IPS-18a (cell line): Measurements from ENCODE around the gene RNF224.
A peak's percentile ranks its signal among the peaks of the same experiment; 100 is the strongest.
"Not testable (repeated sequence)": the region's sequence is repeated elsewhere in the genome, so short reads cannot be mapped to it uniquely, and the experiment has no call there.

Experiments
- H3K27ac ChIP-seq: one replicate; pipeline ENCODE4 v1.5.1; 2013; ENCODE audit warnings: low read length
- H3K27me3 ChIP-seq: one replicate; pipeline ENCODE4 v1.6.1; 2013; ENCODE audit warnings: mild to moderate bottlenecking, low read length; ENCODE audit not compliant: control insufficient read depth, insufficient read depth
- H3K36me3 ChIP-seq: one replicate; pipeline ENCODE4 v1.6.1; 2013; ENCODE audit warnings: low read depth, low read length; ENCODE audit not compliant: control insufficient read depth
- H3K4me1 ChIP-seq: one replicate; pipeline ENCODE4 v1.6.1; 2013; ENCODE audit warnings: low read depth, low read length; ENCODE audit not compliant: control insufficient read depth
- H3K4me3 ChIP-seq: one replicate; pipeline ENCODE4 v1.5.1; 2013; ENCODE audit warnings: low read length
- H3K9ac ChIP-seq: one replicate; pipeline ENCODE4 v1.6.1; 2013; ENCODE audit warnings: mild to moderate bottlenecking, low read length, moderate library complexity
- H3K9me3 ChIP-seq: one replicate; pipeline ENCODE4 v1.6.1; 2013; ENCODE audit warnings: low read depth, low read length; ENCODE audit not compliant: control insufficient read depth

Gene RNF224

DNA sequence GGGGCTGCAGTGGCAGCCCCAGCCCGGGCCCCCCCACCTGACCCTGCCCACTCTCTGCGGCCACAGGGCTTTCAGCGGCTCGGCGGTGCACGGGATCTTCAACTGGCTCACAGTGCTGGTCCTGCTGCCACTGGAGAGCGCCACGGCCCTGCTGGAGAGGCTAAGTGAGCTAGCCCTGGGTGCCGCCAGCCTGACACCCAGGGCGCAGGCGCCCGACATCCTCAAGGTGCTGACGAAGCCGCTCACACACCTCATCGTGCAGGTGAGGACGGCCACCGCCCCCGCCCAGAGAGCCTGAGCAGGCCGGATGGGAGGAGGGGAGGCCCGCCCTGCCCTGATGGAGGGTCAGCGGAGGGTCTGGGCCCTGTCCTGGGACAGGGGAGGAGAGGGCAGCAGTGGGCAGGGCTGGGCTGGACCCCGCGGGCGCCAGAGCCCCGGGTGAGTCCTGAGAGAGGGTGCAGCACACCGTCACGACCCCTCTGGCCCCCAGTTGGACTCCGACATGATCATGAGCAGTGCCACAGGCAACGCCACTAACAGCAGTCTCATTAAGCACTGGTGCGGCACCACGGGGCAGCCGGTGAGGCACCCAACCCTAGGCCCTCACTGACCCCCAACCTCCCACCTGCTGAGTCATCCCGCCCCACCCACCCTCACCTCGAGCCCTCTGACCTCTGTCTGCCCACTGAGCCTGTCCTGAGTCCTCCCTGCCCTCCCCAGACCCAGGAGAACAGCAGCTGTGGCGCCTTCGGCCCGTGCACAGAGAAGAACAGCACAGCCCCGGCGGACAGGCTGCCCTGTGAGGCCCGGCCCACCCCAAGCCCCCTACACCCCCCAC lies 6.1 kb downstream of the RNF224 start:
- Histone ChIP-seq H3K27ac (no peak overlapping the region), H3K9ac (no peak overlapping the region), H3K36me3 (no peaks in the 10 kb centered on the region), H3K4me1 (no peaks in the 10 kb centered on the region), H3K9me3 (no peaks in the 10 kb centered on the region), H3K27me3 (no peaks in the 10 kb centered on the region), H3K4me3 (no peak overlapping the region)

DNA sequence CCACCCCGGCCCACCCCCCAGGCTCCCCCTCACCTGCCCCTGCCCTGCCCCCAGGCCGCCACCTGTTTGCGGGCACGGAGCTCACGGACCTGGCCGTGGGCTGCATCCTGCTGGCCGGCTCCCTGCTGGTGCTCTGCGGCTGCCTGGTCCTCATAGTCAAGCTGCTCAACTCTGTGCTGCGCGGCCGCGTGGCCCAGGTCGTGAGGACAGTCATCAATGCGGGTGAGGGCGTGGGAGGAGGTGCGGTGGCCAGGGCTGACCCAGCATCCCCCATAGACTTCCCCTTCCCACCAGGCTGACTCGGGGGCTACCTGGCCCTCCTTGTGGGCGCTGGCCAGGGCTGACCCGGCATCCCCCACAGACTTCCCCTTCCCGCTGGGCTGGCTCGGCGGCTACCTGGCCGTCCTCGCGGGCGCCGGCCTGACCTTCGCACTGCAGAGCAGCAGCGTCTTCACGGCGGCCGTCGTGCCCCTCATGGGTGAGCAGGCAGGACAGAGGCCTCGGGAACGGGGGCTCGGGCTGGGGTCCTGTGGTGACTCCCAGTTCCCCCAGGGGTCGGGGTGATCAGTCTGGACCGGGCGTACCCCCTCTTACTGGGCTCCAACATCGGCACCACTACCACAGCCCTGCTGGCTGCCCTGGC lies 6.9 kb downstream of the RNF224 start:
- no peak overlapping the region for H3K9ac ChIP-seq
- H3K27me3 ChIP-seq, result no peaks in the 10 kb centered on the region
- no peaks in the 10 kb centered on the region for H3K4me1 ChIP-seq
- H3K36me3 ChIP-seq, result no peaks in the 10 kb centered on the region
- H3K4me3 ChIP-seq, result no peak overlapping the region
- H3K27ac ChIP-seq, result no peak overlapping the region
- H3K9me3 ChIP-seq, result no peaks in the 10 kb centered on the region

DNA sequence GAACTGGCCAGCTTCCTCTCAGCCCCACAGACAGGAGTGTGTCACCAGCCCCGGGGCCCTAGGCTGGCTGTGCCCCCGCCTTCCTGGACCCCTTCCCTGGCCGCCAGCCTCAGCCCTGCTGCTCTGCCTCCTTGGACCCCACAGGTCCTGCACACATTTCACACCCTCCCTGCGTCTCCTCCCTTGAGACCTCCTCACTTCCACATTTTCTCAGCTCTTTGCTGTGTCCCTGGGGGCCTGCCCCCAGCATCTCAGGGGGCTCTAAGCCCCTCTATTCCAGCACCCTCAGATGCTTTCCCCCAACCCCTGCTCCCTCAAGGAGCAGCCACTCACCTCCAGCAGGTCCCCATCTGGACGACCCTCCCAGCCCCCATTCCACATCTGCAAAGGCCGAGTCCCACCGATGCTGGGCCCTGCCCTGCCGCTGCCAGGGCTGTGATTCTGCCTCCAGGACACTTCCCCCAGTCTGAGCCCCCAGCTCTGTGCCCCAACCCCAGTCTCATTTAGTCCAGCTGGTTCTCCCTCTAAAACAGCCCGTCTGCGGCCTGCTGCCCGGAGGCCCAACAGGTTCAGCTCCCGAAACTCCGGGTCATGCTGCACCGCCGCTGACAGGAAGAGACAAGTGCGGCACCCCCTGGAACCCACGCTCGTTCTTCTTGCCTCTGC lies 7.6 kb downstream of the RNF224 start:
- H3K36me3 ChIP-seq, result no peaks in the 10 kb centered on the region
- no peak overlapping the region for H3K9ac ChIP-seq
- no peak overlapping the region for H3K27ac ChIP-seq

DNA sequence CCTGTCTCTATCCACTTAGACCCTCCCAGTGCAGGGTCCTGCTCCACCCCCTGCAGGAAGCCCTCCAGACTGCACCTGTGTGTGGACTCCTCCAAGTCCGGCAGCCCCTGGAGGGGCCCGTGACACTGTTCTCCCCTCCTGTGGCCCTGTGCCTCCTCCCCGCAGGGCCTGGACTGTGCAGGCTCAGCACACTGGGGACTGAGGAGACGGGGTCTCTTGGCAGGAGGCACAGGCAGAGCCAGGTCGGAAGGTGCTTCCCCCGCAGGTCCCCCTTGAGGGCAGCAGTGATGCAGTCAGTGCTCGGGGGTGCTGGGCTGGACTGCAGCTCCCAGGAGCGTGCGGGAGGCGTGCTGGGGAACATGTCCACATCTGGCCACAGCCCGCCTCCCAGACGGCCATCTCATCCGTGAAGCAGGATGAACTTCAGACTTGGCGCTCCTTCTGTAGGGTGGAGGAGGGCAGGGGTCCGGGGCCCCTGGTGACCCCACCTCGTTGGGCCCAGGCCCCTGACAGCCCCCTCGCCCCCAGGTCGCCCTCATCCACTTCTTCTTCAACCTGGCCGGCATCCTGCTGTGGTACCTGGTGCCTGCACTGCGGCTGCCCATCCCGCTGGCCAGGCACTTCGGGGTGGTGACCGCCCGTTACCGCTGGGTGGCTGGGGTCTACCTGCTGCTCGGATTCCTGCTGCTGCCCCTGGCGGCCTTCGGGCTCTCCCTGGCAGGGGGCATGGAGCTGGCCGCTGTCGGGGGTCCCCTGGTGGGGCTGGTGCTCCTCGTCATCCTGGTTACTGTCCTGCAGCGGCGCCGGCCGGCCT lies 8.3 kb downstream of the RNF224 start:
- Histone ChIP-seq H3K9me3 (no peaks in the 10 kb centered on the region), H3K9ac (no peak overlapping the region), H3K27ac (no peak overlapping the region), H3K4me1 (no peaks in the 10 kb centered on the region), H3K27me3 (no peaks in the 10 kb centered on the region), H3K36me3 (no peaks in the 10 kb centered on the region), H3K4me3 (no peak overlapping the region)

More for the DNA sequence above, 7.6 kb downstream of the RNF224 start:
- Histone ChIP-seq H3K27me3 (no peaks in the 10 kb centered on the region), H3K4me3 (no peak overlapping the region), H3K9me3 (no peaks in the 10 kb centered on the region), H3K4me1 (no peaks in the 10 kb centered on the region)

DNA sequence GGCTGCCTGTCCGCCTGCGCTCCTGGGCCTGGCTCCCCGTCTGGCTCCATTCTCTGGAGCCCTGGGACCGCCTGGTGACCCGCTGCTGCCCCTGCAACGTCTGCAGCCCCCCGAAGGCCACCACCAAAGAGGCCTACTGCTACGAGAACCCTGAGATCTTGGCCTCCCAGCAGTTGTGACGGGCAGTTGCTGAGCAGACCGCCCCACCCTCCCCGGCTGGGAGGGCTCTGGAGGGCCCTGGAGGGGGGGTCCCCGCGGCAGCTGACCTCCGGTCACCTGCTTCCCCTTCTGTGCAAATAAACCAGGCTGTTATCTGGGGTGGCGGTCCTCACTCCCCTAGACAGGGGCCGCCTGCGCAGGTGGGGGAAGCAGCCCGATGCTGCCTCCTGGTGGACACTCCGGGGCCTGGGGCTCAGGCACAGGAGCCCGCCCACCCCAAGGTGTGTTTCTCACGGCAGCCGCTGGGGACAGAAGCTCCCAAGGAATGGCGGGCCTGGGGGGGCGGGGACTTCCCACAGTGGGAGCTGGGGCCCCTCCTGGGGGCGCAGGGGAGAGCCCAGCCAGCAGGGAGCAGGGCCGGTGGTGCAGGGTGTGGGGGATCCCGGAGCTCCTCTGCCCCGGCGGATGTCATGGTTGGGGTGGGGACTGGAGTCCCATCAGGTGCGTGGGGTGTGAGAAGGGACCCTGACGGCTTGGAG lies 9.1 kb downstream of the RNF224 start:
- H3K27ac ChIP-seq, result no peak overlapping the region

DNA sequence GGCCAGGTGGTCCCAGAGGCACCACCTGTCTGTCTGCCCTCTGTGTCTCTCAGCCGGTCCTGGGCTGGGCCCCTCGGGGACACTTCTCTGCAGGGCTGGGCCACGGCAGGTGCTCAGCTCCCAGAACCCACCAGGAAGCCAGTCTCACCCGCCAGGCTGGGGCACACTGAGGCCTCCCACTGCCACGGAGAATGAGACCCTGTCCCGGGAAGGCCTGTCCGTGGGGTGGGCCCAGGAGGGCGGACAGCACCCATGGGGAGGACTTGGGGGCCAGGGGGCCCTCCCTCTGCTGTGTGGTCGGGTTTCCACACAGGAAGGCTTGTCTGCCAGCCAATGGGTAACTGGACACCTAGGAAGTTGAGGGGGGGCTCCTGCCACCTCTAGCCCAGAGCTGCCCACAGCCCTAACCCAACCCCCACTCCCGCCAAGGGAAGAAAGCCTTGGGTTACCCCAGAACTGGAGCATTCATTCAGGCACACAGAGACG lies 9.7 kb downstream of the RNF224 start:
- H3K4me1 ChIP-seq, result peaks cover under 1% of the 10 kb centered on the region
- H3K9ac ChIP-seq, result no peak overlapping the region
- H3K4me3 ChIP-seq, result no peak overlapping the region
- no peaks in the 10 kb centered on the region for H3K36me3 ChIP-seq
- no peak overlapping the region for H3K27ac ChIP-seq
- H3K9me3 ChIP-seq, result no peaks in the 10 kb centered on the region
- no peaks in the 10 kb centered on the region for H3K27me3 ChIP-seq

More for the DNA sequence above, 9.1 kb downstream of the RNF224 start:
- H3K36me3 ChIP-seq, result no peaks in the 10 kb centered on the region
- no peaks in the 10 kb centered on the region for H3K4me1 ChIP-seq
- no peaks in the 10 kb centered on the region for H3K27me3 ChIP-seq
- no peak overlapping the region for H3K9ac ChIP-seq
- H3K9me3 ChIP-seq, result no peaks in the 10 kb centered on the region
- H3K4me3 ChIP-seq, result no peak overlapping the region

DNA sequence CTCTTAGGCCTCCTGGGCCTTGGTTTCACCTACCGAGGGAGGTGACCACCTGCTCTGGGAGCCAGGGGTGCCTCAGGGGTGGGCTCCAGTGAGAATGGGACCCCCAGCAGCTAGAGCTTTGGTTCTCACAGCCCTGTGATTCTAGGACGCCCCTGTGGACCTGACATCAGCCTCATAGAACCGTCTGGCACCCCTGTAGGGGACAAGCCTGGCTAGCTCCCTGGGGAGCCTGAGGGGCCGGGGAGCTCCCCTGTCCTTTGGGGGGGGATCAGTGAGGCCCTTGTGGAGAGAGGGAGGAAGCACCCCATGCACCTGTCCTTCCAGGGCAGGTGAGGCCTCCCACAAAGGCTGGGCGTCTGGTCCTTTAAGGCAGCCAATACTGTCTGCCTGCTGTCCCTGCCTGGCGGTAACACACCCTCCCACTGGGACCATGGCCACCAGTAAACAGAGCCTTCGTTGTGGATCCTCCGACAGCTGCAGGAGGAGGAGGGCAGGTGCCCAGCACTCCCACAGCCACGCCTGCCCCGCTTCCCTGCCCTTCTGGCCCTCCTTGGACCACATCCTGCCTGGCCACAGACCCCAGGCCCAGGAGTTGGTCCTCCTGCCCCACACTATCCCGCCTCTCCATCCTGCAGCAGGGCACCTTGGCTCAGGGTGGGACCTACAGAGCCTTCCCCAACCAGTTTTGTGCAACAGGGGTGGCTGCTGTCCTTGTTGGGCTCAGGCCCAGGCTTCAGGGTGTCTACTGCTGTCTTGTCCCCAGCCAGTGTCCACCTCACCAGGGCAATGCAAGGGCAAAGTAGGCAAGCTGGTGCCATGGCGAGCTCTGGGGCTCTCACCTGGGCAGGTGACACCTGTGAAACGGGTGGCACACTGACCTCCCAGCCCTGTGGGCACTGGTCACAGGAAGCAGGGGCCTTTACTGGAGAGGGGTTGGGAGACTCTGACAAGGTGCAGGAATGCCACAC lies 10.7 kb downstream of the RNF224 start:
- Histone ChIP-seq H3K9ac (no peak overlapping the region), H3K27ac (no peak overlapping the region), H3K9me3 (no peaks in the 10 kb centered on the region), H3K27me3 (no peaks in the 10 kb centered on the region), H3K4me3 (no peak overlapping the region), H3K4me1 (peaks cover 6% of the 10 kb centered on the region), H3K36me3 (peaks cover 11% of the 10 kb centered on the region)

DNA sequence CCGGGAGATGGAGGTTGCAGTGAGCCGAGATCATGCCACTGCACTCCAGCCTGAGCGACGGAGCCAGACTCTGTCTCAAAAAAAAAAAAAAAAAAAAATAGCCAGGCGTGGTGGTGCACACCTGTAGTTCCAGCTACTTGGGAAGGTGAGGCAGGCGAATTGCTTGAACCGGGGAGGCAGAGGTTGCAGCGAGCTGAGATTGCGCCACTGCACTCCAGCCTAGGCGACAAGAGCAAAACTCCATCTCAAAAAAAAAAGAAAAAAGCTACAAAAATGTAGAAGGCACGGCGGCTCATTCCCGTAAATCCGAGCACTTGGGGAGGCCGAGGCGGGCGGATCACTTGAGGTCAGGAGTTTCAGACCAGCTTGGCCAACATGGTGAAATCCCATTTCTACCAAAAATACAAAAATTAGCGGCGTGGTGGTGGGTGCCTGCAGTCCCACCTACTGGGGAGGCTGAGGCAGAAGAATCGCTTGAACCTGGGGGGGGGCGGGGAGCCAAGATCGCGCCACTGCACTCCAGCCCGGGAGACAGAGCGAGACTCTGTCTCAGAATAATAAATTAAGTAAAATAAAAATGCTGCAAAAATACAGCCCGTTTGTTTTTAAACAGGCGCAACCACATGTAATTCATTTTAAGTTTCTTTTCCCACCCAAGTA lies 12.4 kb downstream of the RNF224 start:
- peaks cover 12% of the 10 kb centered on the region for H3K4me1 ChIP-seq
- H3K9me3 ChIP-seq, H3K27ac ChIP-seq, H3K27me3 ChIP-seq: not testable (repeated sequence)
- H3K36me3 ChIP-seq, result peaks cover 18% of the 10 kb centered on the region
- H3K4me3 ChIP-seq, result peak overlapping the region; percentile 80
- peak overlapping the region; percentile 77 for H3K9ac ChIP-seq

DNA sequence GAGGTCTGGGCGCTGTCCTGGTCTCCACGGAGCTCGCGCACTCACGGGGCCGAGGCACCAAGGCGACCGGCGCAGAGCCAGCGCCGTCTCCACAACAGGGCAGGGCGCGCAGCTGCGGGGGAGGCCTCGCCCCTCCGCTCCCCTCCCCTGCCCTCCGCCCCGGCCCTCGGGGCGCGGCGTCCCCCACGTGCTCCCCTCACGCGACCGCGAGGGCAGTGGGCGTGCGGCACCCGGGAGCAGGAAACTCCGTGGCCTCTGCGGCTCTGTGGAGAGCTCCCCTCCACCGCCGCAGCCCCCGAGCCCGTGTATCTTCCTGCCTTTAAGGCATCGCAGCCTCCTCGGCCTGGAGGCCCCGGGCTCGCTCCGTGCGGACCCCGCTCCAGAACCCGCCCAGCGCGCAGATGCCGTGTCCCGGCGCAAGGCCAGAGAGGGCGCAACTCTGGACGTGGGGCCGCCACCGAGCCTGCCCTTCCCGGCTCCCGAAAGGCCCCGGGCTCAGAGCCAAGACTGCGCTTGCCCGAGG lies 13.1 kb downstream of the RNF224 start:
- H3K4me3 ChIP-seq, result peak overlapping the region; percentile 80
- peaks cover 12% of the 10 kb centered on the region for H3K4me1 ChIP-seq
- peak overlapping the region; percentile 77 for H3K9ac ChIP-seq
- no peaks in the 10 kb centered on the region for H3K27me3 ChIP-seq
- no peaks in the 10 kb centered on the region for H3K9me3 ChIP-seq
- peak overlapping the region; percentile 14 for H3K27ac ChIP-seq
- H3K36me3 ChIP-seq, result peaks cover 18% of the 10 kb centered on the region
